IPS-NIHi7 (cell line): ENCODE data around the gene DDIT3.
"Not testable (repeated sequence)": the region's sequence is repeated elsewhere in the genome, so short reads cannot be mapped to it uniquely, and the experiment has no call there.

Source experiments
- DNase-seq: peaks from one replicate; pipeline ENCODE4 v3.0.0; 2012; ENCODE audit warnings: mixed read lengths; ENCODE audit errors: extremely low spot score

DDIT3 gene, protein sequence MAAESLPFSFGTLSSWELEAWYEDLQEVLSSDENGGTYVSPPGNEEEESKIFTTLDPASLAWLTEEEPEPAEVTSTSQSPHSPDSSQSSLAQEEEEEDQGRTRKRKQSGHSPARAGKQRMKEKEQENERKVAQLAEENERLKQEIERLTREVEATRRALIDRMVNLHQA

DNA sequence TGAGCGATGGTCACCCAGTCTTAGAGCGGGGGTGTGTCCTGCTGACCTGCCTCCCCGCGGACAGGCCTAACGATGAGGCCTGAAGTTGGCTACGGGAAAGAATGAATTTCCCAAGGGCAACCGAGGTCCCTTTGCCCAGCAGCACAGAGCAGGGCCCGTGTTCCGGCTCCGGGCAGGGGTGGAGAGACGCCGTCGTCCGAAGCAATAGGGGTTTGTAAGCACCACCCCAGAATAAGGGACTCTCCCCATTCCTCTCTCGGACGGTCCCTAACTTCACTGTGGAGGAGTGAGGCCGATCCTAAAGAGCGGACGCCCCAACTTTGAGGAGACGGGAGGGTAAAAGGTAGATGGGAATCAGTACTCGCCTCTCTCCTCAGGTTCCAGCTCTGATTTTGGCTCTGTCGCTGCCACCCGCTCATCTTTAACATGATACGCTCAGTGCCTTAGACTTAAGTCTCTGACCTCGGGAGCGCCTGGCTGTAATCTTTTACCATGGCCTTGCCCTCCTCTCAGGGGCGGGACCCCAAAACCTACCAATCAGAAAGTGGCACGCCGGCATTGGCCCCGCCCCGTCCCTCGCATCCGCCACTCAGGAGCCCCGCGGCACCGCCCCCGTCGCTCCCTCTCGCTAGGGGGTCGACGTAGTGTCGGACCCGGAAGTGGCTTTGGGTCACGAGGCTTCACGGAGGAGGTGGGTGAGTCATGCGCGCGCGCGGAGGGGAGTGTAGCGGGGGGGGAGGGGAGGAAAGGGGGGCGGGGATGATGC, at the start of gene DDIT3:
Gene DDIT3, minus strand, starts transcription at position 462 of the 766 bp plus-strand sequence. CDS start 3,108 bp downstream, outside the sequence.
- peak; percentile 95 for DNase-seq

- no peak for DNase-seq
These were observed 49.5 kb upstream of the DDIT3 start for GRCh38 chr12:57569858-57570257.

GRCh38 chr12:57568838-57569237, 48.5 kb upstream of the DDIT3 start:
- DNase-seq, result no peak

DNA sequence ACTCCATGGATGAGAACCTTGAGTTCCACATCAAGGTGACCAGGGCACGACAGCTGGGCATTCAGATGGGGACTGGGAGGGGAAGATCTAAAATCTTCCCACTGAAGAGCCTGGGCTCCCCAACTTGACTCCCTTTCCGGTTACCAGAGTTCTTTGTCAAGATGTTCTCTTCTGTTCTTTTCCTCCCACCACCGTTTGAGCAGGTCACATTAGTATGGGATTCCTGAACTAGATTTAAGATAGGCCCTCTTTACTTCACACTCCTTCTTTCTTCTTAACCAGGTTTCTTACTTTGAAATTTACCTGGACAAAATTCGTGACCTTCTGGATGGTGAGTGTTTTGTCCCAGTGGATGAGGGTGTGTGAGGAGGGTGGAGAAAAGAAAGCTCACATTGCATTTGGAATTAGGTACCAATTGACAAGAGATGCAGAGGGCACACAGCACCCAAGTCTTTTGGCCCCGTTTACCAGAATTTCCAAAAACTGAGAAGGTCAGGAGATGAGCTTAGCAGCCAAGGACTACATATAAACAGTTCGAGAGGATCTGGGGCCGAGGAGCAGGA, 43.9 kb upstream of the DDIT3 start:
- DNase-seq, result no peak

GRCh38 chr12:57563358-57563757, 43.0 kb upstream of the DDIT3 start:
- no peak for DNase-seq

- DNase-seq, result not testable (repeated sequence)
These were observed 40.8 kb upstream of the DDIT3 start for GRCh38 chr12:57561117-57561516.

DNA sequence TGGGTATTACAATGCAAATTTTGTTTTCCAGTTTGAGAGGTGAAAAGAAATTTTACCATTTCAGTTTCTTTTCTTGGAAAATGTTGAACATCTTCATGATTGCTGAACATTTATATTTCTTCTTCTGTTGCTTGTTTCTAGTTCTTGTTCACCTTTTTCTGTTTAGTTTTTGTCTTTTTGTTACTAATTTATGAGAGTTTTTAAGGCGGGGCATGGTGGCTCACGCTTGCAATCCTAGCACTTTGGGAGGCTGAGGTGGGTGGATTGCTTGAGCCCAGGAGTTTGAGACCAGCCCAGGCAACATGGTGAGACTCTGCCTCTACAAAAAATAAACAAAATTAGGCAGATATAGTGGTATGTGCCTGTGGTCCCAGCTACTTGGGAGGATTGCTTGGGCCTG, 40.2 kb upstream of the DDIT3 start:
- DNase-seq, result no peak

DNA sequence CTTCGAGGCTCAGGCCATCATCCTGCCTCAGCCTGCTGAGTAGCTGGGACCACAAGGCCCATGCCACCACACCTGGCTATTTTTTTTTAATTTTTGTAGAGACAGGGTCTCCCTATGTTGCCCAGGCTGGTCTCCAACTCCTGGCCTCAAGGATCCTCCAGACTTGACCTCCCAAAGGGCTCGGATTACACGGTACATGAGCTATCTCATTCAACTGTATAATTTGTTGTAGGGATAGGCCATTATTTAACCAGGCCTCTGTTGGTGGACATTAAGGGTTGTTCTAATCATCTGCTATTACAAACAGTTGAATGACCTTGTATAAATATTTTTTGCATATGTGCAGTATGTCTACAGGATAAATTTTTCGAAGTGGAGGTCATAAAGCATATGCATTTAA, 38.5 kb upstream of the DDIT3 start:
- no peak for DNase-seq

DNA sequence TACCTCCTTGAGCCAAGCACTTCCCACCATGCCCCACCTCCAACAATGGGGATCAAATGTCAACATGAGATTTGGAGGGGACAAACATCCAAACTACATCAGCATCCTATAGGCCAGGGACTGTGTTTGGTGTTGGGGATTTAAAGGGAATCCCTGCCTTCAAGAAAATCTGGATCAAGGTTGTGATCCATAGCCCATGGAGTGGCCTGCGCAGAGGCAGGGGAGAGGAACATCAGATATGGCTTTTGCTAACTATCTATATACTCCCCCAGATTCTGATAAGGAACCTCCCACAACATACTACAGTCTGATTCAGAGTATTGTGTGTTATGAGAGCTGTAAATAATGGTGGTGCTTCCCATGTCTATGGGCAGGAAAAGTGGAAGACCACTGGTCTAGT, 34.6 kb upstream of the DDIT3 start:
- DNase-seq, result no peak

- no peak for DNase-seq
These were observed 34.1 kb upstream of the DDIT3 start for GRCh38 chr12:57554453-57554852.

DNA sequence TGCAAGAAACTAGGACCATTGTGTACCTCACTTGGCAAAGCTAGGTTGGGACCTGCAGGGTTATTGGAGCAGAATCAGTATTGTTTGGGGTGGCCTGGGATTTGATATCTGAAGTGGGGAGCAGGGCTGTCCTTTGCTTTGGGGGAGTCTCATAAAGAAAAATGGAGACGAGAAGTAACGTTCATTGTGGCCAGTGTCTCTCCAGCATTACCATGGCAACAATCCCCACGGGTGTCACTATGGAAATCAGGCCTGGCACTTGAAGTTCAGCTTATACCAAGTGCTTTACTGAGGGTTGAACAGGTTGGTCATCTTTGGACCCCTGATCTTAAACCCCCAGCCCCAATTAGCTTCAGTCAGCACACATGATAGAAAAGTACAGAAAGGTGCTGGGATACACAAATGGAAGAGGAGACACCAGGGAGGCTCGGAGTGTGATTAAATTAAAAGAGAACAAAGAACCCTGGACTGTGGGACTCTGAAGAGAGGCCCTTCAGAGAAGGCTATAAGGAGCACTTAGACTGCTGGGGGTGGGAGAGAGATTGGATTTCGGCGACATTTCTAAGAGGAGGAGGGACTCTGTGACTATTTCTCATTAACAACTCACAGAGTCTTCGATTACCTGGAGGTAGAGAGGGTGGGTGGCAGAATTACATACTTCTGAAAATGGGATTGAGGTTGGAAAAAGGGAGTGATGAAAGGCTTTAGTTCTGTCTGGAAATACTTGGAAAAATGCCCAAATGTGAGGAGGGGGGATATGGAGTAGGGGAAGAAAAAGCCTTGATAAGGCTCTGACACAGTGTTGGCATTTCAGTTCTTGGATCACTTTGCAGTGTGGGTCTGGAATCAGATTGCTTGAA, 33.3 kb upstream of the DDIT3 start:
- no peak for DNase-seq

GRCh38 chr12:57552835-57553313, 32.6 kb upstream of the DDIT3 start:
- no peak for DNase-seq

- no peak for DNase-seq
These were observed 32.0 kb upstream of the DDIT3 start for GRCh38 chr12:57552306-57552651.

GRCh38 chr12:57551637-57552305, 31.5 kb upstream of the DDIT3 start:
- no peak for DNase-seq

GRCh38 chr12:57550641-57551549, 30.6 kb upstream of the DDIT3 start:
- no peak for DNase-seq

DNA sequence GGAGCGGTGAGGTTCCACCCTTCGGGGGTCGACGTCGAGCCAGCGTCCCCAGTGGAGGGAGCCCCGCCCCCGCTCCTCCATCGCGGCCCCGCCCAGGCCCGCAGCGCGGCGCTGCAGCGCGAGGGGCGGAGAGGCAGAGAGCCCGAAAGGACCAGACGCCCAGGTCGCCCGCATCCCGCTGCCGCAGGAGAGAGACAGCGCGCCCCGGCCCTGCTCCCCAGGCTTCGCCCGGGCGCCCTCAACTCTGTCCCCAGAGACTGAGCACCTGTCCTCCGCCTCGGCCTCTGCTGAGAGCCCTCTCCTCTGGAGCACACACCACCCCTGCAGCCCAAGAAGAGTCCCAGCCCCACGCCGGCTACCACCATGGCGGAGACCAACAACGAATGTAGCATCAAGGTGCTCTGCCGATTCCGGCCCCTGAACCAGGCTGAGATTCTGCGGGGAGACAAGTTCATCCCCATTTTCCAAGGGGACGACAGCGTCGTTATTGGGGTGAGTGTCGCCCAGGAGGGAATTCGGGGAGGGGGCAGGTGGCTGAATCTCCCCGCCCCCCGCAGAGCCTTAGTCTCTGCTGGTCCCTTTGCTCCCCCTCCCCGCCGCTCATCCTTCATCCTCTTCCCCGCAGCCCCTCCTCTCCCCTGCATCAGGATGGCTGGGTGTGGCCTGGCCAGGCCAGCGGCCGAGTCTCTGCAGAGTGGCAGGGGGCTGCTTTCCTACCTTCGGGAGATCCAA, 29.8 kb upstream of the DDIT3 start, which contains the start of gene KIF5A:
Gene KIF5A, plus strand, starts transcription at position 136 of the 732 bp plus-strand sequence. Its CDS starts 228 bp downstream, at position 364.
- peak; percentile 90 for DNase-seq

DNA sequence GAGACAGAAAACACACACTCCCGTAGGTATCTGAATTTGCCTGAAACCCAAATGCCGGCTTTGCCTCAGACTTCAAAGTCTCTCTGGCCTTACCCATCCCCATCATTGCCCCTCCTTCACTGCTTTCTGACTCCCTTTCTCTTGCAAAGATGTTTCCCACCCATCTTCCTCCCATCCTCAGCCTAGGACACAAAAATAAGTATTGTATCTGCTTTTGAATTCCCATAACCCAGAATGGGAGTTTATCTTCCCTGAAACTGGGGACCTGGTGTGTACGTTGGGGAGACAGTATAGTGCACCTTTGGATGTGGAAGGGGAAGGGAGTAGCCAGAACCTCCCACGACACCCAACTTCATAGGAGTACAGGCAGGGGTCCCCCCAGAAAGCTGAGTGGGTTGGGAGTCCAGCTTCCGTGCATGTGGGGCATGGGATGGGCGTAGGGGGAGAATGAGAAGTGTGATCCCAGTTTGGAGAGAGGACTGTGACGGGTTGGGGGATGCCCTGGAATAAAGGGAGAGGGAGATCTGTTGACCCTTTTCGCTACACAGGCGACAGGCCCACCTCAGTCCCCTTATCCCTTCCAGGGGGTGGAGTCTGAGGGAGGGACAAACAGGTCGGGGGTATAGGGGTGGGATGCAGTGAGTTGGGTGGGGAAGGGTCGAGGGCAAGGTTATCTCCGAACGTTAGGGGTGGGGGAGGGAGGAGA, 29.0 kb upstream of the DDIT3 start:
- no peak for DNase-seq

DNA sequence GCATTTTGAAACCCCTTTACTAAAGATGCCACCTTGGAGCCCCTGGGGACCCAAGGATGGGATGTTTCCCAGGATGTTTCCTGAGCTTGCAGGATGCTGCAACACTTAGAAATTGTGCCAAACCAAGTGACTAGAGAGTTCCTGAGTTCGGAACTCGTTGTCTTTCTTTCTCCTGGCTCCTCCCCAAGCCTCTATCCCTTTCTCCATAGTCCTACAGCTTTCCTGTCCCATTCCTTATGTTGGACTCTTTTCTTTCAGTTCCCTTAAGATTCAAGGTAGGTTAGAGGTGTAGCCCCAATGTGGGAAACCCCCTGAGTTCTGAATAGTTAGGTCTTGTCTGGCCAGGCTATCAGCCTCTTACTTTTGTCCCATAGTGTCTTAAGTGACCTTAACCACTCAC, 28.2 kb upstream of the DDIT3 start:
- DNase-seq, result no peak

- no peak for DNase-seq
These were observed 27.6 kb upstream of the DDIT3 start for GRCh38 chr12:57548013-57548315.
